SJSA1 (cell line): ENCODE data around the gene CPNE8. TPM values are rescaled to one million over a fixed set of nuclear protein-coding genes. Genes with fewer than 3 reads are reported as not detected.

Experiments used
- DNase-seq, 2 experiments: peaks; one replicate each; pipeline ENCODE4 v3.0.0-alpha.2; 2015 to 2020; ENCODE audit warnings: low spot score in 2 of 2, low read depth in 1 of 2
- H3K27ac ChIP-seq: fragments of 250-450 bp; sonication (Bioruptor Pico); 2 replicates; pipeline ENCODE4 v1.5.1; 2020; ENCODE audit warnings: mild to moderate bottlenecking, moderate library complexity
- H3K27me3 ChIP-seq: fragments of 250-450 bp; sonication (Bioruptor Pico); replicated peaks from 2 replicates; pipeline ENCODE4 v1.5.1; 2020; ENCODE audit warnings: mild to moderate bottlenecking, moderate library complexity
- H3K36me3 ChIP-seq: fragments of 250-450 bp; sonication (Bioruptor Pico); 2 replicates; pipeline ENCODE4 v1.5.1; 2020; ENCODE audit warnings: mild to moderate bottlenecking
- H3K4me1 ChIP-seq: fragments of 250-450 bp; sonication (Bioruptor Pico); replicated peaks from 2 replicates; pipeline ENCODE4 v1.6.1; 2021; ENCODE audit warnings: mild to moderate bottlenecking
- H3K4me3 ChIP-seq: fragments of 250-450 bp; sonication (Bioruptor Pico); 2 replicates; pipeline ENCODE4 v1.5.1; 2020; ENCODE audit warnings: mild to moderate bottlenecking
- H3K9me3 ChIP-seq: fragments of 250-450 bp; sonication (Bioruptor Pico); replicated peaks from 2 replicates; pipeline ENCODE4 v1.5.1; 2020; ENCODE audit warnings: mild to moderate bottlenecking
- total RNA-seq: library from RNA; depleted of rRNA; stranded (reverse); fragments of >200 nt; shearing (Covaris generic); gene quantifications from 2 replicates; pipeline ENCODE4 v1.2.3, GENCODE V29; 2014

The CPNE8 gene
- total RNA-seq, 1 experiment from 2014 or later = not detected

- no peak for DNase-seq
- no peaks in the 10 kb centered on the region for H3K27me3 ChIP-seq
- H3K27ac ChIP-seq = no peak overlapping the region
- no peaks in the 10 kb centered on the region for H3K9me3 ChIP-seq
- H3K4me1 ChIP-seq = no peaks in the 10 kb centered on the region
- no peaks in the 10 kb centered on the region for H3K36me3 ChIP-seq
- H3K4me3 ChIP-seq = no peak overlapping the region
These were observed 6.2 kb upstream of the CPNE8 start for GRCh38 chr12:38911611-38912010.

- Histone ChIP-seq H3K27me3 (peaks cover 10% of the 10 kb centered on the region; the same call in 1 of the 2 replicates), H3K4me3 (no peak overlapping the region), H3K27ac (no peak overlapping the region), H3K4me1 (0 out of 2 replicates have a peak, but pooled peaks cover 3% of the 10 kb centered on the region), H3K36me3 (no peaks in the 10 kb centered on the region), H3K9me3 (no peaks in the 10 kb centered on the region)
- DNase-seq = no peak
These were observed 2.0 kb upstream of the CPNE8 start for GRCh38 chr12:38907201-38907923.

- Histone ChIP-seq H3K4me1 (0 out of 2 replicates have a peak, but pooled peaks cover 3% of the 10 kb centered on the region), H3K9me3 (no peaks in the 10 kb centered on the region), H3K36me3 (no peaks in the 10 kb centered on the region), H3K27me3 (peaks cover 10% of the 10 kb centered on the region; the same call in 1 of the 2 replicates), H3K4me3 (no peak overlapping the region; the same call in 1 of the 2 replicates), H3K27ac (no peak overlapping the region)
- DNase-seq = peak; percentile 41 to 60
These were observed 1.2 kb upstream of the CPNE8 start for GRCh38 chr12:38906482-38907200.

DNA sequence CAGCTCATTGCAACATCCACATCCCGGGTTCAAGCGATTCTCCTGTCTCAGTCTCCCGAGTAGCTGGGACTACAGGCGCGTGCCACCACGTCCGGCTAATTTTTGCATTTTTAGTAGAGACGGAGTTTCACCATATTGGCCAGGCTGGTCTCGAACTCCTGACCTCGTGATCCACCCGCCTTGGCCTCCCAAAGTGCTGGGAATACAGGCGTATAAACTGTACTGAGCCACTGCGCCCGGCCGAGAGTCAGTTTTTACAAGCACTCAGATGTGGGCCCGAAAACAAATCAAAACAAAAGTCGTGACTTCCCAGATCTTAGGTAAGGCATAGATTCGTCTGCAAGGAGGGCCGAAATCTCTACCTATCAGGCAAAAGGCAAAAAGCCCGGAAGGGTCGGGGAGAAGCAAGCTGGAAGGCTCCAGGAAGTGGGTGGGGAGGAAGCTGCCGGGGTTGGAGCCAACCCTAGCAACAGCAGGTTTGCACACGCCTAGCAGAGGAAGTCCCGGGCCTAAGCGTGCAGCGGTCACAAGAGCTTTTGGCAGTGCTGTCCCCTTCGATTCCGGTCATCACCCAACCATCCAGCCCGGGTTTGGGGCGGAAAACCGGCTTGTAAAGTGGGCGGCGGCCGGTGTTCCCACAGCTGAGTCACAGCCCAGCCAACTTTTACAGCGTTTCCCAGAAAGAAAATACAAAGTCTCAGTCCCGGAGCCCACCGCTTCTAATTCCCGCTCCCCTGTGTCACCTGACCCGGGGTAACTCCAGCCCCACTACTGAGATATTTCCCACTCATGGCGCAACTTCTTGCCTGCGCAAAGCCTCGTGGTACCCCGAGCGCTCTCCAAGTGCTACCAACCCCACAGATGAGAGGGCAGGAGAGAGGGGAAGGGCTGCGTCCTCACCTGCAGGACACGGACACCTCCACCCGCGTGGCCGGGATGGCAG, 583 bp downstream of the CPNE8 start:
- no peaks in the 10 kb centered on the region for H3K36me3 ChIP-seq
- H3K9me3 ChIP-seq = no peaks in the 10 kb centered on the region; the same call in 1 of the 2 replicates
- no peak overlapping the region for H3K27ac ChIP-seq
- 0 out of 2 replicates have a peak, but pooled peaks cover 3% of the 10 kb centered on the region for H3K4me1 ChIP-seq
- DNase-seq = peak in 1 of 2 experiments; percentile 1
- H3K27me3 ChIP-seq = peaks cover 10% of the 10 kb centered on the region; the same call in 1 of the 2 replicates
- H3K4me3 ChIP-seq = no peak overlapping the region

DNA sequence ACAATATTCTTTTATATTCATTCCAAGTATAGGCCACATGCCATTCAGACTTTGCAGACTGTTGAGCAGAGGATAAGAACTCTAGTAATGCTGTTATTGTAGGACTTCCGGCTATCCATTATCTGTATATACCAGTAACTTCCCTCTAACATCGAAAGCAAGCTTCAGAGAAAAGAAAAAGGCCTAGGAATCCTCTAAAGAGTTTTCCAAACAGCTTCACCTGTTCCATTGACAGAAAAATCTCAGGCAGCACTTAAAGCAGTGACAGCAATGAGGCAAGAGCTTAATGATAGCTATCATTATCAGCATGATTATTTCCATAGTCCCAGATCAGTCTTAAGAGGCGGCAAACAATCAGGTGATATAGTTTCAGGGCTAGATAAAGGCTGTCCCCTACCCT, 1.8 kb downstream of the CPNE8 start:
- Histone ChIP-seq H3K9me3 (no peaks in the 10 kb centered on the region; the same call in 1 of the 2 replicates), H3K4me3 (no peak overlapping the region), H3K27me3 (peaks cover 10% of the 10 kb centered on the region; the same call in 1 of the 2 replicates), H3K4me1 (0 out of 2 replicates have a peak, but pooled peaks cover 3% of the 10 kb centered on the region), H3K36me3 (no peaks in the 10 kb centered on the region), H3K27ac (no peak overlapping the region)
- DNase-seq = no peak

DNA sequence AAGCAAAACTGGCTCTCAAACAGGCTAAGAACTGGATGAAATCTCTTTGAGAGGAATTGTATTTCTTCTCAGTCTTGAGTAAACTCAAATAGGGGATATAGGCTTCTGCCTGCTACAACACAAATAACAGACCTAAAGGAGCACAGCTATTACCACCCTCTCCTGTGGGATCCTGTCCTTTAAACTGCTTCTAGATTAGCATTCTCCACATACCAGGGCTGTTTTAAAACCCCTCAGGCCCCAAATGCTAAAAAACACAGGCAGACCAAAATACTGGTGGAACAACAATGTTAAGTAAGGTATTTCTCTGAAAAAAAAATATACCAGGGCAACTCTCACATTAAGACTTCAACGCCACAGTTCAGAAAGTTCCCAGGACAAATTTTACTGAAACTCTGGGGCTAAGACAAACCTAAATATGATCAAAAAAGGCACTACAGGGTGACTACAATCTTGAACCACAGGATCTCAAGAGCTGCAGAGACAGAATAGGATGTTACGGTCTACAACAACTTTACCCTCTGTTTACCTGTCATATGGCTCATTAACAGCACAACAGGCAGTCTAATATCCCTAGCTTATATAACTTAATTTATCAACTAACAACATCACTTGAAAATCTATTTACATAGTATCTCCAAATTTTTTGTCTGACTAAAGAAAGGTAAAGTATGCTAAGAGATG, 7.2 kb downstream of the CPNE8 start:
- no peak for DNase-seq
- Histone ChIP-seq H3K27ac (no peak overlapping the region), H3K4me1 (no peaks in the 10 kb centered on the region), H3K4me3 (no peak overlapping the region), H3K27me3 (no peaks in the 10 kb centered on the region), H3K36me3 (no peaks in the 10 kb centered on the region), H3K9me3 (no peaks in the 10 kb centered on the region; the same call in 1 of the 2 replicates)

DNA sequence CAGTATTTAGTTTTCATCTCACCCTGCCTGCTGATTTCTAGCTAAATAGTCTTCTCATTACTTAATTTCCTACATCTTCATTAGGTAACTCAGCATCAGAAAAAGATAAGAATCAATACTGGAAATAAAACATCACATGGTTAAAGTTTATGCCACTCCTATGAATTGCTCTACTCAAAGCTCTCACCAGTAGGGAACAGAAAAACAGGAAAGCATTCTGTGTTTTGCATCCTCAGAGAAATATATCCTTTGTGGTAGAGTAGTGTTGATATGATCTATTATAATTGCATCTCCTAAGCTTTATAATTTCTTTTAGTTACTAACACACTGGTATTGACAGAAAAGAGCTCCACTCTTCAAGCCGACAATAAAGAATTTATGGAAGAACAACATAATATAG, 9.9 kb downstream of the CPNE8 start:
- Histone ChIP-seq H3K4me1 (no peaks in the 10 kb centered on the region), H3K9me3 (peaks cover 3% of the 10 kb centered on the region), H3K4me3 (no peak overlapping the region), H3K27me3 (no peaks in the 10 kb centered on the region), H3K36me3 (no peaks in the 10 kb centered on the region), H3K27ac (no peak overlapping the region)
- no peak for DNase-seq

- no peak overlapping the region for H3K4me3 ChIP-seq
- no peak for DNase-seq
- H3K27ac ChIP-seq = no peak overlapping the region
- peaks cover 3% of the 10 kb centered on the region; the same call in 1 of the 2 replicates for H3K9me3 ChIP-seq
- H3K36me3 ChIP-seq = no peaks in the 10 kb centered on the region
- H3K4me1 ChIP-seq = no peaks in the 10 kb centered on the region
- no peaks in the 10 kb centered on the region; the same call in 1 of the 2 replicates for H3K27me3 ChIP-seq
These were observed 12.4 kb downstream of the CPNE8 start for GRCh38 chr12:38892976-38893375.

DNA sequence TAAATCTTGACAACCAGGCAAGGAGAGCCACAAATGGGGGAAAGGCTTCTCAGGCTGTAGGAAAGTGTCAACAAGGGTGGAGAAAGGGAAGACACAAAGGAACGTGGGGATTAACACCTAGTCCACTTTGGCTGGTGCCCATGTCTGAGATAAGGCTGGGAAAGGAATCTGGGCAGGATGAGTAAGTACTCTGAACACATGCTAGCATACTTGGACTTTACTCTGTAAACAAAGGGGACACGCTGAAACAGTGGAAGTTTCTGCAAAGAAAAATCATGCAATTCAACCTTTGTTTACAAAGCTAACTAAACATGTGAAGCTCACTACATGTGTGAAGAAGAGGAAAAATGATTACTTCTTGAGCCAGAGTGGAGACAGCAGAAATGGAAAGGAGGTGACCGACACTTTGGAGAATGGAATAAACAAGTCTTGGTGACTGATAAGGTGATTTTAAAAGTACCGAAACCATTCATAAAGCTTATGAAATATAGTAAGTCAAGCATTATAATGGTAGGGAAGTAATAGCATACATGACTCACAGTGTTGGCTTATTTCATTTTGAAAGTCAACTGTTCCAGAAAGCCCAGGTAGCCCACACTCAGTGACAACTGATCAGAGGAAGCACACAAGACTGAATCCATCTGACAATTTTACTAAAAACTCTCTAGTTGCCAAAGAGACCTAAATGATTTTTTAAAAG, 13.2 kb downstream of the CPNE8 start:
- no peaks in the 10 kb centered on the region; the same call in 1 of the 2 replicates for H3K27me3 ChIP-seq
- H3K4me1 ChIP-seq = no peaks in the 10 kb centered on the region
- no peak overlapping the region for H3K4me3 ChIP-seq
- DNase-seq = no peak
- H3K9me3 ChIP-seq = peaks cover 3% of the 10 kb centered on the region; the same call in 1 of the 2 replicates
- no peaks in the 10 kb centered on the region for H3K36me3 ChIP-seq
- no peak overlapping the region for H3K27ac ChIP-seq

GRCh38 chr12:38890102-38890855, 15.1 kb downstream of the CPNE8 start:
- H3K27ac ChIP-seq = no peak overlapping the region
- no peaks in the 10 kb centered on the region; the same call in 1 of the 2 replicates for H3K27me3 ChIP-seq
- DNase-seq = no peak
- H3K36me3 ChIP-seq = no peaks in the 10 kb centered on the region
- no peaks in the 10 kb centered on the region for H3K4me1 ChIP-seq
- H3K4me3 ChIP-seq = no peak overlapping the region
- peaks cover 3% of the 10 kb centered on the region; the same call in 1 of the 2 replicates for H3K9me3 ChIP-seq

DNA sequence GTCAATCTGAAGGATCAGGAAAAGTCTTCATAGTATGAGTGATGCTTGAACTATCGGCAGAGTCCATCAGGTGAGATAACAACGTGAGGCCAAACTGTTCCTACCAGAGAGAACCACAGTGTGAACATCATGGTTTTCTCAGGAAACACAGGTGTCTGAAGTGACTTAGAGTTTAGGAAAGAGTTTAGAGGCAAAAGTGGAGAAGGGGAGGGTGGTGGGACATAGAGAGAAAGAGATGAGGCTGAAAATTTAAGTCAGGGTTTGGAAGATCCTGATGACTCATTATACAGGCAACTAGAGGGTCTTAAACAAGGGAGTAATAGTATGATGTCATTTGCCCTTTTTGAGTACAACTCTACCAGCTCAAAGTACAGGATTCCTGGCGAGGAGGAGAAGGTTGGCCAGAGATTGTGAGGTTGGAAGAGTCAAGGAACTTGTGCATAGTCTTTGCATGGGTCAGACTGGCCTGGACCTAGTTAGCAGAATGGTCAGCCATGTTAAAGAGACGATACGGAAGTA, 16.0 kb downstream of the CPNE8 start:
- no peaks in the 10 kb centered on the region for H3K36me3 ChIP-seq
- H3K4me3 ChIP-seq = no peak overlapping the region
- no peak for DNase-seq
- H3K27ac ChIP-seq = no peak overlapping the region
- peaks cover 5% of the 10 kb centered on the region; the same call in 1 of the 2 replicates for H3K9me3 ChIP-seq
- no peaks in the 10 kb centered on the region; the same call in 1 of the 2 replicates for H3K27me3 ChIP-seq
- H3K4me1 ChIP-seq = no peaks in the 10 kb centered on the region
